ENCODE data around the gene RAP1GDS1. TPM values are rescaled to one million over a fixed set of nuclear protein-coding genes. Genes with fewer than 3 reads are reported as not detected.

The RAP1GDS1 gene
- polyA plus RNA-seq = 10 to 100 TPM; 11.3 to 22.8 (median 20.1) TPM
- long read RNA-seq, donor 1, transcript RAP1GDS1-205 (15 exons, 3,681 nt) = major isoform, 6 of 32 reads
- long read RNA-seq, donor 1, partial matches to known transcripts = 21 of 32 reads
- long read RNA-seq, donor 1, other reads (novel, unspliced or antisense) = 0 of 32 reads
- long read RNA-seq, donor 2, partial matches to known transcripts = 0 of 2 reads
- long read RNA-seq, donor 2, other reads (novel, unspliced or antisense) = 0 of 2 reads
- long read RNA-seq, donor 3, partial matches to known transcripts = 0 of 3 reads
- long read RNA-seq, donor 3, other reads (novel, unspliced or antisense) = 0 of 3 reads
- long read RNA-seq, donor 4 = 0 reads
- long read RNA-seq, donor 5, partial matches to known transcripts = 0 of 1 reads
- long read RNA-seq, donor 5, other reads (novel, unspliced or antisense) = 0 of 1 reads
- long read RNA-seq, donor 6, partial matches to known transcripts = 0 of 4 reads
- long read RNA-seq, donor 6, other reads (novel, unspliced or antisense) = 0 of 4 reads
- long read RNA-seq, donor 7, partial matches to known transcripts = 44 of 50 reads
- long read RNA-seq, donor 7, other reads (novel, unspliced or antisense) = 0 of 50 reads
- long read RNA-seq, donor 8, partial matches to known transcripts = 0 of 1 reads
- long read RNA-seq, donor 8, other reads (novel, unspliced or antisense) = 0 of 1 reads
- long read RNA-seq, donor 9, partial matches to known transcripts = 0 of 1 reads
- long read RNA-seq, donor 9, other reads (novel, unspliced or antisense) = 0 of 1 reads
- long read RNA-seq, donor 10, transcript RAP1GDS1-204 (14 exons, 1,942 nt) = major isoform, 5 of 44 reads
- long read RNA-seq, donor 10, partial matches to known transcripts = 33 of 44 reads
- long read RNA-seq, donor 10, other reads (novel, unspliced or antisense) = 0 of 44 reads

- FAIRE-seq (no peak), DNase-seq (peak; percentile 96 to 98)
- H3K4me1 ChIP-seq (ENCODE audit: control insufficient read depth in 3 of 3, insufficient read depth in 2 of 3, low read depth in 1 of 3, low read length in 2 of 3) = peaks cover 3 to 12% (median 7%) of the 10 kb centered on the region in 3 donors
- peak within 1 kb of the TSS; percentile 73 to 96 (median 83) for H3K4me3 ChIP-seq (ENCODE audit: low read depth in 1 of 3, low read length in 3 of 3)
- H3K27me3 ChIP-seq (ENCODE audit: control insufficient read depth in 3 of 3, insufficient read depth in 3 of 3, low read length in 3 of 3) = no peaks in the 10 kb centered on the region
- H3K9me3 ChIP-seq (ENCODE audit: control insufficient read depth in 2 of 2, insufficient read depth in 1 of 2, low read depth in 1 of 2, low read length in 1 of 2) = no peaks in the 10 kb centered on the region
- H3K36me3 ChIP-seq (ENCODE audit: control insufficient read depth in 3 of 3, insufficient read depth in 2 of 3, low read depth in 1 of 3, low read length in 3 of 3) = no peaks in the 10 kb centered on the region
- peak within 1 kb of the TSS; percentile 96 to 100 (median 98) for H3K27ac ChIP-seq (ENCODE audit: low read depth in 1 of 3, low read length in 2 of 3)
- WGBS, 3 donors = 0 to 1% (median 0%) methylated on average over 46 to 84 of the region's 84 CpGs
Measured at GRCh38 chr4:98260579-98261404, at the start of gene RAP1GDS1. Gene RAP1GDS1 (plus strand): TSS chr4:98261384. CDS start chr4:98261566, 182 bp downstream.

- H3K9me3 ChIP-seq (ENCODE audit: control insufficient read depth in 2 of 2, insufficient read depth in 1 of 2, low read depth in 1 of 2, low read length in 1 of 2) = no peaks in the 10 kb centered on the region
- no peaks in the 10 kb centered on the region for H3K27me3 ChIP-seq (ENCODE audit: control insufficient read depth in 3 of 3, insufficient read depth in 3 of 3, low read length in 3 of 3)
- no peak overlapping the region for H3K27ac ChIP-seq (ENCODE audit: low read depth in 1 of 3, low read length in 2 of 3)
- no peak for FAIRE-seq
- H3K4me3 ChIP-seq (ENCODE audit: low read depth in 1 of 3, low read length in 3 of 3) = no peak overlapping the region
- DNase-seq = no peak
- H3K36me3 ChIP-seq (ENCODE audit: control insufficient read depth in 3 of 3, insufficient read depth in 2 of 3, low read depth in 1 of 3, low read length in 3 of 3) = no peaks in the 10 kb centered on the region
- no peaks in the 10 kb centered on the region for H3K4me1 ChIP-seq (ENCODE audit: control insufficient read depth in 3 of 3, insufficient read depth in 2 of 3, low read depth in 1 of 3, low read length in 2 of 3)
- WGBS, 3 donors = 73 to 77% (median 76%) methylated on average over 2 of the region's 2 CpGs
Measured at GRCh38 chr4:98222306-98222705, 38.9 kb upstream of the RAP1GDS1 start.

- DNase-seq (no peak), FAIRE-seq (no peak)
- H3K9me3 ChIP-seq (ENCODE audit: control insufficient read depth in 2 of 2, insufficient read depth in 1 of 2, low read depth in 1 of 2, low read length in 1 of 2) = no peaks in the 10 kb centered on the region
- H3K36me3 ChIP-seq (ENCODE audit: control insufficient read depth in 3 of 3, insufficient read depth in 2 of 3, low read depth in 1 of 3, low read length in 3 of 3) = no peaks in the 10 kb centered on the region
- H3K4me1 ChIP-seq (ENCODE audit: control insufficient read depth in 3 of 3, insufficient read depth in 2 of 3, low read depth in 1 of 3, low read length in 2 of 3) = no peaks in the 10 kb centered on the region
- H3K27ac ChIP-seq (ENCODE audit: low read depth in 1 of 3, low read length in 2 of 3) = no peak overlapping the region
- WGBS, 3 donors = 85 to 89% (median 88%) methylated on average over 6 of the region's 6 CpGs
- H3K27me3 ChIP-seq (ENCODE audit: control insufficient read depth in 3 of 3, insufficient read depth in 3 of 3, low read length in 3 of 3) = no peaks in the 10 kb centered on the region
- no peak overlapping the region for H3K4me3 ChIP-seq (ENCODE audit: low read depth in 1 of 3, low read length in 3 of 3)
Measured at GRCh38 chr4:98226396-98226795, 34.8 kb upstream of the RAP1GDS1 start.

- H3K4me3 ChIP-seq (ENCODE audit: low read depth in 1 of 3, low read length in 3 of 3) = no peak overlapping the region
- no peaks in the 10 kb centered on the region for H3K4me1 ChIP-seq (ENCODE audit: control insufficient read depth in 3 of 3, insufficient read depth in 2 of 3, low read depth in 1 of 3, low read length in 2 of 3)
- WGBS, 3 donors = 88 to 93% (median 90%) methylated on average over 3 of the region's 3 CpGs
- H3K36me3 ChIP-seq (ENCODE audit: control insufficient read depth in 3 of 3, insufficient read depth in 2 of 3, low read depth in 1 of 3, low read length in 3 of 3) = no peaks in the 10 kb centered on the region
- no peak overlapping the region for H3K27ac ChIP-seq (ENCODE audit: low read depth in 1 of 3, low read length in 2 of 3)
- H3K9me3 ChIP-seq (ENCODE audit: control insufficient read depth in 2 of 2, insufficient read depth in 1 of 2, low read depth in 1 of 2, low read length in 1 of 2) = no peaks in the 10 kb centered on the region
- FAIRE-seq (no peak), DNase-seq (no peak)
- peaks cover 0 to 1% (median 0%) of the 10 kb centered on the region in 3 donors for H3K27me3 ChIP-seq (ENCODE audit: control insufficient read depth in 3 of 3, insufficient read depth in 3 of 3, low read length in 3 of 3)
Measured at GRCh38 chr4:98230961-98231360, 30.2 kb upstream of the RAP1GDS1 start.

GRCh38 chr4:98232202-98232601, 29.0 kb upstream of the RAP1GDS1 start:
- FAIRE-seq (no peak), DNase-seq (no peak)
- Histone ChIP-seq H3K4me1 (ENCODE audit: control insufficient read depth in 3 of 3, insufficient read depth in 2 of 3, low read depth in 1 of 3, low read length in 2 of 3) (no peaks in the 10 kb centered on the region), H3K9me3 (ENCODE audit: control insufficient read depth in 2 of 2, insufficient read depth in 1 of 2, low read depth in 1 of 2, low read length in 1 of 2) (no peaks in the 10 kb centered on the region), H3K36me3 (ENCODE audit: control insufficient read depth in 3 of 3, insufficient read depth in 2 of 3, low read depth in 1 of 3, low read length in 3 of 3) (no peaks in the 10 kb centered on the region), H3K27ac (ENCODE audit: low read depth in 1 of 3, low read length in 2 of 3) (no peak overlapping the region), H3K4me3 (ENCODE audit: low read depth in 1 of 3, low read length in 3 of 3) (no peak overlapping the region), H3K27me3 (ENCODE audit: control insufficient read depth in 3 of 3, insufficient read depth in 3 of 3, low read length in 3 of 3) (peaks cover 0 to 1% (median 0%) of the 10 kb centered on the region in 3 donors)
- 48 to 68% (median 54%) methylated on average over 3 of the region's 3 CpGs for whole genome bisulfite sequencing, 3 donors

GRCh38 chr4:98237204-98237603, 24.0 kb upstream of the RAP1GDS1 start:
- Histone ChIP-seq H3K27me3 (ENCODE audit: control insufficient read depth in 3 of 3, insufficient read depth in 3 of 3, low read length in 3 of 3) (peaks cover 0 to 1% (median 0%) of the 10 kb centered on the region in 3 donors), H3K4me3 (ENCODE audit: low read depth in 1 of 3, low read length in 3 of 3) (no peak overlapping the region), H3K36me3 (ENCODE audit: control insufficient read depth in 3 of 3, insufficient read depth in 2 of 3, low read depth in 1 of 3, low read length in 3 of 3) (no peaks in the 10 kb centered on the region), H3K27ac (ENCODE audit: low read depth in 1 of 3, low read length in 2 of 3) (no peak overlapping the region), H3K4me1 (ENCODE audit: control insufficient read depth in 3 of 3, insufficient read depth in 2 of 3, low read depth in 1 of 3, low read length in 2 of 3) (no peaks in the 10 kb centered on the region), H3K9me3 (ENCODE audit: control insufficient read depth in 2 of 2, insufficient read depth in 1 of 2, low read depth in 1 of 2, low read length in 1 of 2) (no peaks in the 10 kb centered on the region)
- DNase-seq (no peak), FAIRE-seq (no peak)
- 81 to 86% (median 83%) methylated on average over 3 of the region's 3 CpGs for WGBS, 3 donors

- WGBS, 3 donors = 71 to 80% (median 74%) methylated on average over 1 of the region's 1 CpG
- no peak overlapping the region for H3K27ac ChIP-seq (ENCODE audit: low read depth in 1 of 3, low read length in 2 of 3)
- H3K4me1 ChIP-seq (ENCODE audit: control insufficient read depth in 3 of 3, insufficient read depth in 2 of 3, low read depth in 1 of 3, low read length in 2 of 3) = no peaks in the 10 kb centered on the region
- DNase-seq (no peak), FAIRE-seq (no peak)
- no peaks in the 10 kb centered on the region for H3K36me3 ChIP-seq (ENCODE audit: control insufficient read depth in 3 of 3, insufficient read depth in 2 of 3, low read depth in 1 of 3, low read length in 3 of 3)
- H3K27me3 ChIP-seq (ENCODE audit: control insufficient read depth in 3 of 3, insufficient read depth in 3 of 3, low read length in 3 of 3) = no peaks in the 10 kb centered on the region
- no peaks in the 10 kb centered on the region for H3K9me3 ChIP-seq (ENCODE audit: control insufficient read depth in 2 of 2, insufficient read depth in 1 of 2, low read depth in 1 of 2, low read length in 1 of 2)
- no peak overlapping the region for H3K4me3 ChIP-seq (ENCODE audit: low read depth in 1 of 3, low read length in 3 of 3)
Measured at GRCh38 chr4:98242063-98242462, 19.1 kb upstream of the RAP1GDS1 start.

GRCh38 chr4:98242538-98242937, 18.6 kb upstream of the RAP1GDS1 start:
- Histone ChIP-seq H3K27ac (ENCODE audit: low read depth in 1 of 3, low read length in 2 of 3) (no peak overlapping the region), H3K4me3 (ENCODE audit: low read depth in 1 of 3, low read length in 3 of 3) (no peak overlapping the region), H3K4me1 (ENCODE audit: control insufficient read depth in 3 of 3, insufficient read depth in 2 of 3, low read depth in 1 of 3, low read length in 2 of 3) (no peaks in the 10 kb centered on the region), H3K27me3 (ENCODE audit: control insufficient read depth in 3 of 3, insufficient read depth in 3 of 3, low read length in 3 of 3) (no peaks in the 10 kb centered on the region), H3K9me3 (ENCODE audit: control insufficient read depth in 2 of 2, insufficient read depth in 1 of 2, low read depth in 1 of 2, low read length in 1 of 2) (no peaks in the 10 kb centered on the region), H3K36me3 (ENCODE audit: control insufficient read depth in 3 of 3, insufficient read depth in 2 of 3, low read depth in 1 of 3, low read length in 3 of 3) (no peaks in the 10 kb centered on the region)
- FAIRE-seq (no peak), DNase-seq (no peak)
- WGBS, 3 donors = 72 to 78% (median 77%) methylated on average over 2 of the region's 2 CpGs
